NCI-H2196 (cell line): ENCODE measurements around the gene ZNF423.

Experiments used
- DNase-seq: peaks from one replicate; lab custom pipeline; 2025; ENCODE audit not compliant: unreplicated experiment; lab: John Stamatoyannopoulos, UW

Gene ZNF423

GRCh38 chr16:49502136-49502881 lies 353.6 kb downstream of the ZNF423 start:
- DNase-seq: no peak

DNA sequence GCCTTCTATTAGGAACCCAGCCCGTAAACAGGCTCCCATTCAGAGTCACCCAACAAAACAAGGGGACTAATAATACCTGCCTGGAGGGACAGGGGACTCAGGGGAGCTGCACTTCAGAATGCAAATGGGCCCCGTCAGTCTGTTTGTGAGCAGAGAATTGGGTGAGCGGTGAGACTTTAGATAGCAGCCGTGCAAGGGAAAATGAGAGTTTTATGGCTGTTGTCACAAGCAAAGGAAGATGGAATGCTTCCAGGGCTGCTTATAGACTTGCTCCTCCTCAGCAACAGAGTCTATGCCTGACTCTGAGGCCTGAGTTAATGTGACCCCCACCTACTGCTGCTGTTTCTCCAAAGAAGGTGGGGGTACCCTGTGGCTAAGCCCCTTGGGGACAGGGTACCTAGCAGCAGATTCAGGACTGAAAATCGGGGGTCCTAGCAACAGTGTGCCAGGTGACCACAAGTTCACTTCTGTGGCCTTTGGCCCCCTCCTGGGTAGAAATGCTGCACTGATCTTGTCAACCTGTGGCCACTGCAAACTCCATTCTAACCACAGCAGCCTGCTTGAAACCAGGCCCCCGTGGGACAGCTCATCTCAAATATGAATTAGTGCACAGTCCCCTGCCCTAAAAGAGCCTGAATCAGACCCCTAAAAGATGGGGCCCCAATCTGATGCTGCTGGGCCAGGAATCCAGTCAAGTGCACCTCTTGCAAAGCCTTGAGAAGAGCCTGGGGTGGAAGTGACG lies 355.9 kb downstream of the ZNF423 start:
- DNase-seq: no peak

- no peak for DNase-seq
Observed at GRCh38 chr16:49499414-49499785, 356.5 kb downstream of the ZNF423 start.

GRCh38 chr16:49498666-49499413 lies 357.1 kb downstream of the ZNF423 start:
- DNase-seq: no peak

DNA sequence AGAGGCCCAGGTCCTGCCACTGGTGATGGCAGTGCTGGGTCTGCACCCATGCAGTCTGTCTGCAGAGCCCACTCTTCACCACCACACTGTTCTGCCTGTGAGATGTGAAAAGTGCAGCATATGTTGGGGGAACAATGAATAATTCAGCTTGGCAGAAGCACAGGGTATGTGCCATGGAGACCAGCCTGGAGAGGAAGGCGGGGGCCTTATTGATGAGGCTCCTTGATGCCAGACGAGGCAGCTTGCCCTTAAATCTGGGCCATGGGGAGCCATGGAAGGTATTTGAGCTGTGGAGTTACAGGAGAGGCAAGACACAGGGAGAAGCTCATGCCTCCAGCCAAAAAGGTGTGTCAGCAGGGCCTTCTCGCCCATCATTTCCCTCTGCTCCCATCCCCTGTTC lies 357.6 kb downstream of the ZNF423 start:
- DNase-seq: no peak

- DNase-seq: no peak
Observed at GRCh38 chr16:49497466-49497865, 358.4 kb downstream of the ZNF423 start.

- DNase-seq: no peak
Observed at GRCh38 chr16:49496656-49497055, 359.3 kb downstream of the ZNF423 start.

DNA sequence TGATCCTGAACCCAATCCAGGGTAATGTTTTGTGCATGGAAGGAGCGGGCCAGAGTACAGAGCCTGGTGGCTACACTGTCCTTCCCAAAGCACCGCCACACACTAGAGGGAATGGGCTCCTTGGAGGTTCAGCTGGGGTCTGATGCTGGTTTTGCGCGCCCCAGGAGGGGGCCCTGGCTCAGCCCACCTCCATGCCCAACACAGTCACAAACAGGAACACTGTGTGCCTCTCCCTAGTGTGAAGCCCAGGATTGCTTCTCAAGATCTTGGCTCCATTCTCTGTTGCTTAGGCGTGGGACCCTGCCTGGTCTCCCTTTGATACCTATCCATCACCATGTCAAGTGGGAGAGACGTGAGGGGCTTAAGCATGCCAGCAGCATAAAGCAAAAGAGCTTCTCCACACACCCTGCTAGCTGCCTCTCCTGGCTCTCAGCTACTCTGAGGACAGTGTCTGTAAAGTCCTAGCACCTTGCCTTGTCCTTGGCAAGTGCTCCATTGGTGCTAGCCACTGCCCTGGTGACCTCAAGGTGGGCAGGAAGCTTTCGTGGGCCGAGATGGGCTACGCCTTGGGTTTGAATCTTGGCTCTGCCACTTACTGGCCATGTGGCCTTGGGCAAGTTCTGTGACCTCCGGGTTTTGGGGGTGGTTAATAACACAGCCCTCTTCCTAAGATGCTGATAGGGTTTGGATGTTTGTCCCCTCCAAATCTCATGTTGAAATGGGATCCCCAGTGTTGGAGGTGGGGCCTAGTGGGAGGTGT lies 360.1 kb downstream of the ZNF423 start:
- DNase-seq: no peak

GRCh38 chr16:49494891-49495566 lies 360.9 kb downstream of the ZNF423 start:
- no peak for DNase-seq

- no peak for DNase-seq
Observed at GRCh38 chr16:49494474-49494873, 361.4 kb downstream of the ZNF423 start.

DNA sequence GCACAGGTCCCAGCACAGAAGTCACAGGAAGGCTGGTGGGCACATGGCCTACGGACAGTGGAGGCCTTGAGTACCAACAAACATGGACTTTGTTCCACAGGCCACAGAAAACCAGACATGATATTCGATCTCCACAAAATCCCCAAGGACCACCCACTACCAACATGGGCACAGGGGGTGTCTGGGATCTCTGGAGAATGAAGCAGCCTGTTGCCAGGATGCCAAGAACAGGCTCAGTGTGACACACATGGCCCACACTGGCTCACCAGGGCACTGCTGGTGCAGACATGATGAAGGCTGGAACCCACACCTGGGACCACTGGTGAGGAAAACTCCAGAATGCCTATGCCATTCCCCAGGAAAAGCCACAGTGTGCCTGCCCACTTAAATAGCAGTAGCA lies 362.1 kb downstream of the ZNF423 start:
- DNase-seq: no peak

GRCh38 chr16:49492896-49493626 lies 362.9 kb downstream of the ZNF423 start:
- DNase-seq: no peak

- DNase-seq: no peak
Observed at GRCh38 chr16:49491771-49492761, 363.8 kb downstream of the ZNF423 start.

DNA sequence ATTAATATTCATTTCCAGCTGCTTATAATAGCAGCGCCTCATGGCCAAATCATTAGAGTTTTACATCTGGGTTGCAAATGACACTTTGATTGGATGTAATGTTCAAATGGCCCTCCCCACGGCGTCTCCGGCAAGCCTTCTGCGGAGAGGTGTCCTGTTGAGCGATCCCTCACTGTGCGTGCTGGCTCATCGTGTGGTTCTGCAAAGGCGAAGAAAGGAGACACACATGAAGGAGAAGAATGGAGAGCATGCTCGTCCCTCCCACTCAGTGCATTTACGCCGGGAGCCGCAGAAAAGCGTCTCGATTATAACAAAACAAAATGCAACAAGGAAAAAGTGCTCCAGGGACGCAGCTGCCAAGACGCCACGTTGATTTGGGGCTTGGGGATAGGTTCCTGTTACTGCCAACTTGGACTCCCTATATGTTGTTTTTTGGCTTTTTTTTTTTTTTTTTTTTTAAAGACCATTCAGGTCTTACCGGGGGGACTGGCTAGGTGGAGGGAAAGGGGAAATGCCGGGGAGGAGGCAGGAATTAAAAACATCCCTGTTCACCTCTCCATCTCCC lies 364.7 kb downstream of the ZNF423 start:
- DNase-seq: no peak

- DNase-seq: no peak
Observed at GRCh38 chr16:49490321-49490705, 365.6 kb downstream of the ZNF423 start.

DNA sequence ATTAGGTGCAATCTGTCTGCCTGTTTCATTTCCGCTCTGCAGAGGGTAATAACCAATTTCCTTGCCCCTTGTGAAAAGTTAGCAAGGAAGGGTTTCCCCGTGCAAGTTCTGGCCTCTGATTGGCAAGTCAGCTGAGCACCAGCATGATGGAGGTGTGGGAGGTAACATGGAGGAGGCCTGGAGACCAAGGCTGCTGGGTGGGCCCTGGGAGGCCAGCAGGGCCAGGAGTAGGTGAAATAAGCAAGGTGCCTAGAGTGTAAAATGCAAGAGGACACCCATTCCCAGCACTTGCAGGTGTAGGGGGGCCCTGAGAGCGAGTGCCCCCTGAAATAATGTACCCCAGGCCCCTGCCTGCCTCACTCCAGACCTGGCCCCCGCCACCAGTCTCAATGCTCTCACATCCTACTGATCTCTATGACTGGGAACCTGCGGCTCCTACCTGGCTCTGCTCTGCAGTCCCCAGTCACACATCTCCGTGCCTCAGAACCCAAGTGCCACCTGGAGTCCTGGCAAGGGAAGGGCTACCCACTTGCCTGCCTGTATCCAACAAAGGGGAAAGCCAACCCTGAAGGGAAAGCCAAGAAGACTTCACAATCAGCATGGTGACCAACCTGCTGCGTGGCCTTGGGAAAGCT lies 366.1 kb downstream of the ZNF423 start:
- DNase-seq: no peak

GRCh38 chr16:49488740-49489525 lies 367.0 kb downstream of the ZNF423 start:
- no peak for DNase-seq
